ENCODE measurements around the gene COBL. TPM values are rescaled to one million over a fixed set of nuclear protein-coding genes. Genes with fewer than 3 reads are reported as not detected.

The COBL gene
- total RNA-seq, 2 donors from 2014 or later = 1.4 to 1.6 TPM

- TF ChIP-seq CTCF (IDR thresholded peaks at IDR 0.05) = no peak
- ATAC-seq (ENCODE audit: insufficient number of reproducible peaks, low FRiP score, low read depth) (no peak), DNase-seq (ENCODE audit: low spot score) (no peak)
- no peaks in the 10 kb centered on the region for H3K27me3 ChIP-seq (replicated peaks; ENCODE audit: insufficient read depth)
- H3K27ac ChIP-seq = no peak overlapping the region
- no peaks in the 10 kb centered on the region for H3K9me3 ChIP-seq
- peaks cover 6 to 7% of the 10 kb centered on the region in 2 donors for H3K4me1 ChIP-seq (ENCODE audit: control insufficient read depth in 1 of 2, low read depth in 2 of 2)
- H3K4me3 ChIP-seq = no peak overlapping the region
- H3K36me3 ChIP-seq = no peaks in the 10 kb centered on the region
These were observed 178.2 kb downstream of the COBL start for GRCh38 chr7:51138123-51139085.

GRCh38 chr7:51135576-51135975, 181.0 kb downstream of the COBL start:
- Histone ChIP-seq H3K4me1 (ENCODE audit: control insufficient read depth in 1 of 2, low read depth in 2 of 2) (peaks cover 6 to 7% of the 10 kb centered on the region in 2 donors), H3K36me3 (no peaks in the 10 kb centered on the region), H3K27ac (no peak overlapping the region), H3K9me3 (no peaks in the 10 kb centered on the region), H3K4me3 (no peak overlapping the region), H3K27me3 (replicated peaks; ENCODE audit: insufficient read depth) (no peaks in the 10 kb centered on the region)
- DNase-seq (ENCODE audit: low spot score) (no peak), ATAC-seq (ENCODE audit: insufficient number of reproducible peaks, low FRiP score, low read depth) (no peak)
- no peak for TF ChIP-seq CTCF (IDR thresholded peaks at IDR 0.05)

- H3K36me3 ChIP-seq = no peaks in the 10 kb centered on the region
- no peaks in the 10 kb centered on the region for H3K9me3 ChIP-seq
- no peaks in the 10 kb centered on the region for H3K27me3 ChIP-seq (replicated peaks; ENCODE audit: insufficient read depth)
- no peak for TF ChIP-seq CTCF (IDR thresholded peaks at IDR 0.05)
- DNase-seq (ENCODE audit: low spot score) = no peak
- no peak overlapping the region for H3K4me3 ChIP-seq
- no peak for ATAC-seq (ENCODE audit: insufficient number of reproducible peaks, low FRiP score, low read depth)
- H3K27ac ChIP-seq = no peak overlapping the region
- peaks cover 6 to 7% of the 10 kb centered on the region in 2 donors for H3K4me1 ChIP-seq (ENCODE audit: control insufficient read depth in 1 of 2, low read depth in 2 of 2)
These were observed 182.6 kb downstream of the COBL start for GRCh38 chr7:51134013-51134441.

GRCh38 chr7:51132661-51133060, 183.9 kb downstream of the COBL start:
- Histone ChIP-seq H3K36me3 (no peaks in the 10 kb centered on the region), H3K27me3 (replicated peaks; ENCODE audit: insufficient read depth) (no peaks in the 10 kb centered on the region), H3K4me1 (ENCODE audit: control insufficient read depth in 1 of 2, low read depth in 2 of 2) (peaks cover 6 to 7% of the 10 kb centered on the region in 2 donors), H3K4me3 (no peak overlapping the region), H3K27ac (no peak overlapping the region), H3K9me3 (no peaks in the 10 kb centered on the region)
- DNase-seq (ENCODE audit: low spot score) (no peak), ATAC-seq (ENCODE audit: insufficient number of reproducible peaks, low FRiP score, low read depth) (no peak)
- no peak for TF ChIP-seq CTCF (IDR thresholded peaks at IDR 0.05)

- Histone ChIP-seq H3K4me3 (no peak overlapping the region), H3K27me3 (replicated peaks; ENCODE audit: insufficient read depth) (no peaks in the 10 kb centered on the region), H3K9me3 (no peaks in the 10 kb centered on the region), H3K4me1 (ENCODE audit: control insufficient read depth in 1 of 2, low read depth in 2 of 2) (peaks cover 6 to 7% of the 10 kb centered on the region in 2 donors), H3K27ac (no peak overlapping the region), H3K36me3 (no peaks in the 10 kb centered on the region)
- ATAC-seq (ENCODE audit: insufficient number of reproducible peaks, low FRiP score, low read depth) = no peak
- TF ChIP-seq CTCF (IDR thresholded peaks at IDR 0.05) = no peak
- no peak for DNase-seq (ENCODE audit: low spot score)
These were observed 186.8 kb downstream of the COBL start for GRCh38 chr7:51129527-51130472.

Measured in thoracic aorta (tissue), 2 donors.